Tibial nerve (tissue), 4 donors: ENCODE results near the gene MRPL21.

Experiments used
- EP300 ChIP-seq, 2 donors: sonication (generic); formaldehyde crosslinking; IDR thresholded peaks; one replicate each; pipeline ENCODE4 v1.6.1; 2017; ENCODE audit warnings: antibody characterized with exemption in 2 of 2, mild to moderate bottlenecking in 1 of 2
- POLR2A ChIP-seq, 2 donors: fragments of 450-650 bp; IDR thresholded peaks; one replicate each; pipeline ENCODE4 v1.6.1; 2017; ENCODE audit warnings: antibody characterized with exemption in 2 of 2, mild to moderate bottlenecking in 2 of 2, moderate library complexity in 2 of 2
- TF ChIP-seq, protein P1 (sequence below), 5 experiments: fragments of 200-600 bp in 3 of 5; fragments of 450-650 bp in 2 of 5; sonication (generic) in 3 of 5; IDR thresholded peaks; one replicate each; pipeline ENCODE4 v1.5.1; 2016 to 2019; ENCODE audit warnings: antibody characterized with exemption in 5 of 5, mild to moderate bottlenecking in 3 of 5, moderate library complexity in 2 of 5

DNA sequence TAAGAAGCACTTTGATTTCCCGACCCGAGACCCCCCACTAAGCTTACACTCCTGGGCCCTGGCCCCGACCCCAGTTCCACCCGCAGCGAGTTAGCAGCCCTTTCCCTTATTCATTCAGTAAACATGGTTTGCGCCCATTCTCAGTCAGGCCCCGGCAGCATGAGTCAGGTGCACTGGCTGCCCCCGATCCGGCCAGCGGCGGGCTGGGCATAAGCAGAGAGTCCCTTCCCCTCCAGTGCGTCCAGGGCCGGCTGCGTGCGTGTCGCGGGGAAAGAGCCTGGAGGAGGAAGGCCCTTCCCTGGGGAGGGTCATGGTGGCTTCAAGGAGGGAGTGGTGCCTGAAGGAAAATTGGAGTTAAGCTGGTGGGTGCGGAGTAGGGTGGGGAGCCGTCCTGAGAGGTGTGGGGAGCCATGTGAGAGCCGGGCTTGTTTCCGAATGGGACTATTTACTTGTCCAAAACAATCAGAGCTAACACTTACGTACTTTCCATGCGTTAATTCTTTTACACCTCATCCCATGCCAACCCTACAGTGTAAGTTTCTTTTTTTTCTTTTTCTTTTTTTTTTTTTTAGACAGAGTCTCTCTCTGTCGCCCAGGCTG lies 716 bp upstream of the MRPL21 start:
- TF ChIP-seq POLR2A (IDR thresholded peaks at IDR 0.05), result no peak
- TF ChIP-seq, protein P1, sequence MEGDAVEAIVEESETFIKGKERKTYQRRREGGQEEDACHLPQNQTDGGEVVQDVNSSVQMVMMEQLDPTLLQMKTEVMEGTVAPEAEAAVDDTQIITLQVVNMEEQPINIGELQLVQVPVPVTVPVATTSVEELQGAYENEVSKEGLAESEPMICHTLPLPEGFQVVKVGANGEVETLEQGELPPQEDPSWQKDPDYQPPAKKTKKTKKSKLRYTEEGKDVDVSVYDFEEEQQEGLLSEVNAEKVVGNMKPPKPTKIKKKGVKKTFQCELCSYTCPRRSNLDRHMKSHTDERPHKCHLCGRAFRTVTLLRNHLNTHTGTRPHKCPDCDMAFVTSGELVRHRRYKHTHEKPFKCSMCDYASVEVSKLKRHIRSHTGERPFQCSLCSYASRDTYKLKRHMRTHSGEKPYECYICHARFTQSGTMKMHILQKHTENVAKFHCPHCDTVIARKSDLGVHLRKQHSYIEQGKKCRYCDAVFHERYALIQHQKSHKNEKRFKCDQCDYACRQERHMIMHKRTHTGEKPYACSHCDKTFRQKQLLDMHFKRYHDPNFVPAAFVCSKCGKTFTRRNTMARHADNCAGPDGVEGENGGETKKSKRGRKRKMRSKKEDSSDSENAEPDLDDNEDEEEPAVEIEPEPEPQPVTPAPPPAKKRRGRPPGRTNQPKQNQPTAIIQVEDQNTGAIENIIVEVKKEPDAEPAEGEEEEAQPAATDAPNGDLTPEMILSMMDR (IDR thresholded peaks at IDR 0.05), result no peak
- no peak for TF ChIP-seq EP300 (IDR thresholded peaks at IDR 0.05)
